ENCODE data around the gene MREG.
"Not testable (repeated sequence)": the region's sequence is repeated elsewhere in the genome, so short reads cannot be mapped to it uniquely, and the experiment has no call there.

Gene MREG

DNA sequence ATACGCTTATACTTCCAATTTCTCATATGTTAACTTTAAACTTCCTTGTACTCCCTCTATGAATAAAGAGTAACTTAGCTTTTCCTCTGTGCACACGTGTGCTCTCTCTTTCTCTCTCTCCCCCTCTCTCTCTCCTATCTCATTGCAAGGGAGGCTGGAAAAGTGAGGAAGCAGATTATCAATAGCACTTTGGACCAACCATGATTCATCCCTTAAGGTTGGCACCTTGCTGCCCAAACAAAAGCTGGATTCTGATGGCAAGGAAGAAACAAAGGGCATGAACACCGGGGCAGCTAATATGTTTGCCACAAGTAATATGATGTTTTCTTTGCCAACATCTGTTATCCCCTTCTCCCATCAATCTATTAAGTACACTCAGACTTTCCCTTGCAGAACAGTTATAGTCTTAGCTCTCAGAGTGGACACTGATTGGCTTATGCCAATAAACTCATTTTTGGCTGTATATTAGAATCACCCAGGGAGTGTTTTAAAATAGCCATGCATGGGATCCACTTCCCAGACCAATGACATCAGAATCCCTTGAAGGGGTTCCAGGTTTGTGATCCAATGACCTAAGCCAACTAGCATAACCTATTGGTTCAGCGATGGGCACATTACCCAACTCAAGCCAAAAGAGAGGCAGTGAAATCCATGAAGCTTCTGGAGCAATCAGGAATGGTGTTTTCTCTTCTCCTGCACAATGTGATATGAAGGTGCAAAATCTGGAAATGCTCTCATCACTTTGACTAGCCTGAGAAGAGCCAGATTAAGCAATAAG, 60.3 kb downstream of the MREG start:
- DNase-seq = no peak

DNA sequence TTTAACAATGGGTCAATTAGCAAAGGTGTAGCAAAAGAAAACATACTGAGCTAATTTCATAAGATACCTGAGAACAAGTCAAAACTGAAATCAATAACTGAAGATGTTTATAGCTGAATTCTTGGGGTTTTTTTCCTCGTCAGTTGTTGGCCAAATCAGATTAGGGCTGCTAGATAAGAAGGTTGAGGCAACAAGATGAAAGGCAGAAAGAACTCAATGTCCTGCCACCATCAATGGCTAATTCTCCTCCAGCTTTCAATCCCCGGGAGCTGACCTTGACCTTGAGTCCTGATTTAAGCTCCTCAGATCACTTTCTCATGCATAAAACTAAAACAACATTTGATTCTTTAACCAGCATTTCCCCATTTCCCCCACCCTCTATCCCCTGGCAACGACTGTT, 61.8 kb downstream of the MREG start:
- no peak for DNase-seq

DNA sequence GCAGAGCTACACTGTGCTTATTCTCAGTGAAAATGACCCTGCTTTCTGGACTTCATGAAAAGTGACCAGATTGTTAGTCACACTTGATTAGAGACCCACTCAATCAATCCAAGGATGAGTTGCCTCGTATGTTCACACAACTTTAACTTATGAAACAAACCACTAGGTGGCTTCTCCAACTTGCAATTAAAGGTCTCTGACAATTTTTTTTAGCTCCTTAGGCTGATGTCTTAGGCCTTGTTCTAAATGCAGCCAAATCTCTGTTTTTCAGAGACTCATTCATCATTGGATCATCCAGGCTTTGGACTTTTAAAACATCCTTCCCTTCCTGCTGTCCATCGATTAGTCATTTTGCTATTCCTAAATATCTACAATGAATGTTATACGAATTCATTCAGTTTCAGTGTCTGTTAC, 63.4 kb downstream of the MREG start:
- peak; percentile 61 for DNase-seq

DNA sequence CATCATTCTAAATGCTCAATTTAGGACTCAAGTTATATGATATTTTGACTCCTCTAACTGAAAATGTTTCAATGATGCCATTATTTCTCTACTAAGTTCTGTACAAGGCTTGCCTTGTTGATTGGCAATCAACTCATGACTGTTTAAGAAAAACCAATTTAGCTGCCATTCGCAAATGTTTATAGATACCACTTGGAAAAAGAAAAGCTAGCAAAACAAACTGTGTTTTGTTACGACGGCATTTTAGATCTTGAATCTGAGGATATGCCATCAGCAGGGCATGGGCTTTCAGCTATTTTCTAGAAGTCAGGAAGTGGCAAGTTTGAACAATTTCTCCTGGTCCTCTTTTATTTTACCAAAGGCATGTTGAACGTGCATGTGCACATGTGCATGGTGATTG, 65.3 kb downstream of the MREG start:
- DNase-seq = no peak

DNA sequence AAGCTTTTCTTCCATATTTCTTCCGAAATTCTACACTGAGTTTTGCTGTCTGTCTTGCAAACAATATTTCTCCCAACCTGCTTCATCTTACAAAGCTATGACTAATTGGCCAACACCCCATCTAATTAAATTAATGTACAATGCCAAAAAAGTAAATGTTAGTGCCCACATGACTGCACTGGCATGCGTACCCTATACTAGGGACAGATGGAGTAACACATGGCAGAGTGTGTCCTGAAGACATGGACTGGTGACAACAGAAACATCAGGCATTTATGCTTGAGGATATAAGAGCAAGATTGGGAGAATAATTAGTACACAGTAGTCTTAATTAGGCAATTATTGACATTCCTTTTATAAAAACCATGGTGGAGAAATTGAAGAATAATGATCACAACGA, 66.8 kb downstream of the MREG start:
- no peak for DNase-seq

- no peak for DNase-seq
Observed at GRCh38 chr2:215942194-215942593, 71.2 kb downstream of the MREG start.

DNA sequence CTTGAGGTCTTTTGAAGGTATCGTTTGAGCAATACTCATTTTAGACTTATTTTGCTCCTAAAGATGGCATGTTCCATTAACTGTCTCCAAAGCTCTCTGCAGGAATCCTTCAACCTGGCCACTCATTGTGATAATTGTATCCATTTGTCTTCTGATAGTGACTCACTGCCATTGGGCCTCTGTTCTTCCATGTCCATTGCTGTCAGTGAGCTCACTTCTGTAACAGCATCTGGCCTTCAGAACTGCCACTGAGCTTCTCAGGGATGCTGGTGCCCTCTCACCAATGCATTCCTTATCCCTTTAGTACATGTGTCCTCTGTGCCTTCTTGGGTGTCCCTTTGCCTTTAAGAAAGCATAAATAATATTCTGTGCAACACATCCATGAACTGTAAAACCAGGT, 71.6 kb downstream of the MREG start:
- DNase-seq = no peak

- DNase-seq = no peak
Observed at GRCh38 chr2:215940645-215941184, 72.6 kb downstream of the MREG start.

DNA sequence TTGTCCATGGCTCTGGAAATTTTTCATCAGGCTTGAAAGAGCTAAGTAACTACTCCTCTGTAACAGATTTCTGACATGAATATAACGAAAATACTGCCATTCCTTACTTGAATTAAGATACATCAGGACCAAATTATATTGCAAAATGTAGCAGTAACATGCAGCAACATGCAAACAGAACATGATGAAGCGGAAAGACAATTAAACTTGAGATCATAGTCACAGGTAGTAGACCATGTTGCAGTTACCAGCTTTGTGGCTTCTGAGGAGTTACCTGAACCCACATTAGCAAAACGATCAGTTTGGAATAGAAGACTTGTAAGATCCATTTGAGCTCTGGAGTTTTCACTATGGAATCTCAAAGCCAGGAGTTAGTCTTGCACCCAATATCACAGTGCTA, 76.2 kb downstream of the MREG start:
- no peak for DNase-seq

GRCh38 chr2:215933151-215933550, 80.2 kb downstream of the MREG start:
- DNase-seq = no peak

- peak; percentile 93 for DNase-seq
Observed at GRCh38 chr2:215931256-215931903, 82.0 kb downstream of the MREG start.

- DNase-seq = no peak
Observed at GRCh38 chr2:215930505-215931253, 82.7 kb downstream of the MREG start.

DNA sequence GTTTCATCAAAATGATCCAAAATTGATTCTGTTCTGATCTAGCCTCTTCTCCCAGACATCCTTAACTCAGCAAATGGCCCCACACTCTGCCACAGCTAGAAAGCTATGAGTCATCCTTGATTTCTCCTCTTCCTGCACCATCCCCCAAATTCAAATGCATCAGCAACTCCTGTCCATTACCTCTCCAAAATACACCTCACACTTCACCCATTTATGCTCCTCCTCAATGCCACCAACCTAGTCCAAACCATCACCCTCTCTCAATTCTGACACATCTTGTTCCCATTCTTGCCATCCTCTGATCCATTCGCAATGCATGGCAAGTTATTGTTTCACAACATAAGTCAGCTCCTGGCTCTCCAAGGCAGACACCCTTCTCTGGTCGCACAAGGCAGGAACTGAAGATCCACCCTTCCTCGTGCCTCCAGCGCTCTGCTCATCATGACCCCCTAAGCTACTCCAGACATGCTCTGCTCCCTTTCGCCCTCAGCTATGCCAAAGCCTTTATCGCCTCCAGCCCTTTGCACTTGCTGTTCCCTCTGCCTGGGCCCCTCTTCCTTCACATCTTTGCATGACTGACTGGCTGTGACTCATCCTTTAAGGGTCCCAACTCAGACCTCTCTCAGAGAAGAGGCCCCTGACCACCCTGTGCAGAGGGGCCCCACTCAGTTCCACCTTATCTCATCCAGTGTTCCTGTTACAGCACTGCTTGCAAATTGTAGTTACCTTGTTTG, 83.6 kb downstream of the MREG start:
- DNase-seq = no peak

GRCh38 chr2:215928086-215928485, 85.3 kb downstream of the MREG start:
- no peak for DNase-seq

- DNase-seq = not testable (repeated sequence)
Observed at GRCh38 chr2:215926992-215927391, 86.4 kb downstream of the MREG start.

GRCh38 chr2:215921895-215922294, 91.5 kb downstream of the MREG start:
- DNase-seq = no peak

DNA sequence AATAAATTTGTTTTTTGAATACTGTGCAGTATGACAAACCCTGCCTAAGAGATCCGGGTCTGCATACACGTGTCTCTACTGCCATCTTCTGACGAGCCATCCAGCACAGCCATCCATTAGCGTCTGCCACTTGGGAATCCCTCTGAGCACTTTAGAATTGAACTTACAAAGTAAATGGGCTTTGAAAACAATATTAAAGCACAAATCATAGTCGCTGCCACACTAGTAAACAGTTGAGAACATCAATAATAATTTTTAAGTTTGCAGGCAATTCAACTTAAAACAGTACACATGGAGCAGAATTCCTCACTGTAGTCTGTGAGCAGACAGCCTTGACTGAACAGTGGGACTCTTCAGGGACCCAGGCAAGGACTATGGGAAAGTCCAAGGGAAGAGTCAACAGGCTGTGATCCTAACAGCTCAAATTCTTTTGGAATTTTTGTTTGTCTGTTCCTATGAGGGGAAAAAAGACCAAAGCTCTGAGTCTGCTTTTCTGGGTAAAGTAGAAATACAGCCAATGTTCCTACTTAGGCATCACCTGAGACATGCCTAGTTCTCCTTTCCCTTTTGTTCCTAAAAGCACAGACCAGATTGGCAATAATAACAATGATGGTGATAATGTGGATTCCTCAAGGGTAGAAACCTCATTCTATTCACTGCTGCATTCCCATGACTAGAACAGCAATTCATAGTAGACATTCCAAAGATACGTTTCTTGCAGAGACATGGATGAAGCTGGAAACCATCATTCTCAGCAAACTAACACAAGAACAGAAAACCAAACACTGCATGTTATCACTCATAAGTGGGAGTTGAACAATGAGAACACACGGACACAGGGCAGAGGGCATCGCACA, 92.9 kb downstream of the MREG start:
- peak; percentile 88 for DNase-seq

- no peak for DNase-seq
Observed at GRCh38 chr2:215919624-215920243, 93.6 kb downstream of the MREG start.

DNA sequence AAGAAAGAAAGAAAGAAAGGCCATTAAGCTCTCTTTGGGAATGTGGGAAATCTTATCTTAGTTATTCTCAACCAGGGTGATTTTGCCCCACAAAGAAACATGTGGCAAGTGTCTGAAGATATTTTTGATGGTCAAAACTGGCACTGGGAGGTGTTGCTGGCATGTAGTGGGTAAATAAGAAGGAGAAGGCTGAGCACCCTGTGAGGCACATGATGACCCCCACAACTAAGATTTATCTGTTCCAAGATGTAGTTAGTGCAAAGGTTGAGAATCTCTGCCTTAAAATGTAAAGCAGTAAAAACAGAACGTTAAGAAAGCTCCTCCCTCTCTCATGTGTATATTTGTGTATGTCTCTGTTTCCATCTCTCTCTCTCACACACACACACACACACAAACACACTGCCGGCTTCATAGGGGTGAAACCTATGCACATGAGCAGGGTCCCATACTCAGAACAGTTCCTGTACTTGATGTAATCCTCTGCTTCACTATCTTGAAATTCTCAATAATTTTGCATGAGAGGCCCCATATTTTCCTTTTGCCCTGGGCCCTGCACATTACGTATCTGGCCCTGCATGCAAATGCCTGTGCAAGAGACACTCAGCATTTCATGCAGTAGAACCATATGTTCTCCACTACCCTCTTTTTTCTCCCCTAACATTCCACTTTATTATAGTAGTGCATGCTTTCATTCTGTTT, 94.3 kb downstream of the MREG start:
- DNase-seq = no peak

GRCh38 chr2:215917953-215918620, 95.3 kb downstream of the MREG start:
- DNase-seq = peak; percentile 37

Measured in eye (tissue), 1 donor.